ENCODE measurements around the gene SWAP70.

Gene SWAP70

DNA sequence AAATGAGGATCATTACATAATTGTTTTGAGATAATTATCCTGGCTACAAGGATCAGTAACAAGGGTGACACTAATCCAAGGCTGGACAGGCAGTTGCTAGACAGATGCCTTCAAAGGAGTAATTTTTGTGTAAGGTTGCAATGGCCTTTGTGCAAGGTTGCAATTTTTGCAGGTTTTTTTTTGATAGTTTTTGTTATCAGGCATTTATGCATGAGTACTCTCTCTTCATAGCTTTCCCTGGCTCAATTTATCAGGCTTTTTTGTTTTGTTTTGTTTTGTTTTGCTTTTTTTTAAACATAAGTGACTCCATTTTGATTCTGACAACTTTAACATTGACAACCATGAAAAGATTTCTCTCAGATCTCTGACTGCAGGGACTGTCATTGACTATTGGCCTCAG is 110.2 kb downstream of the SWAP70 start:
- FAIRE-seq (no peak), DNase-seq (ENCODE audit: insufficient read length, low spot score) (no peak)
- TF ChIP-seq, protein P1, sequence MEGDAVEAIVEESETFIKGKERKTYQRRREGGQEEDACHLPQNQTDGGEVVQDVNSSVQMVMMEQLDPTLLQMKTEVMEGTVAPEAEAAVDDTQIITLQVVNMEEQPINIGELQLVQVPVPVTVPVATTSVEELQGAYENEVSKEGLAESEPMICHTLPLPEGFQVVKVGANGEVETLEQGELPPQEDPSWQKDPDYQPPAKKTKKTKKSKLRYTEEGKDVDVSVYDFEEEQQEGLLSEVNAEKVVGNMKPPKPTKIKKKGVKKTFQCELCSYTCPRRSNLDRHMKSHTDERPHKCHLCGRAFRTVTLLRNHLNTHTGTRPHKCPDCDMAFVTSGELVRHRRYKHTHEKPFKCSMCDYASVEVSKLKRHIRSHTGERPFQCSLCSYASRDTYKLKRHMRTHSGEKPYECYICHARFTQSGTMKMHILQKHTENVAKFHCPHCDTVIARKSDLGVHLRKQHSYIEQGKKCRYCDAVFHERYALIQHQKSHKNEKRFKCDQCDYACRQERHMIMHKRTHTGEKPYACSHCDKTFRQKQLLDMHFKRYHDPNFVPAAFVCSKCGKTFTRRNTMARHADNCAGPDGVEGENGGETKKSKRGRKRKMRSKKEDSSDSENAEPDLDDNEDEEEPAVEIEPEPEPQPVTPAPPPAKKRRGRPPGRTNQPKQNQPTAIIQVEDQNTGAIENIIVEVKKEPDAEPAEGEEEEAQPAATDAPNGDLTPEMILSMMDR (IDR thresholded peaks at IDR 0.05; ENCODE audit: insufficient read depth, missing control alignments), result no peak

- TF ChIP-seq, protein P1 (IDR thresholded peaks at IDR 0.05; ENCODE audit: insufficient read depth, missing control alignments), result no peak
- DNase-seq (ENCODE audit: insufficient read length, low spot score), result no peak
- FAIRE-seq, result no peak
These were observed 110.9 kb downstream of the SWAP70 start for GRCh38 chr11:9774591-9775397.

DNA sequence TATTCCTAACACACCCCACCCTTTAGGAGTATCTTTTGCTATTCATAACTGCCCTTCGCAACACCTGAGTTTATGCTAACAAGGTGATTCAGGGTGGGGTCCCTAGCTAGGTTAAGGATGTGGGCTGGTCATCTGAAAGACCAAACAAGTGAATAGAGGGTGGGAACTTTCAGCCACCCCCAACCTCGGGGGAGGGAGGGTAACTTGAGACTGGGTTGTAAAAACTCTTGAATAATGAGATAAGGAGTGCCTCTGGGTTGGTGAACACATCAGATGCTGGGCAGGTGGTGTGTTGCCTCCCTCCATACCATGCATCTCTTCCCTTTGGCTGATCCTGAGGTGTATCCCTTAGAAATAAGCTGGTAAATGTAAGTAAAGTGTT is 111.5 kb downstream of the SWAP70 start:
- TF ChIP-seq, protein P1 (IDR thresholded peaks at IDR 0.05; ENCODE audit: insufficient read depth, missing control alignments), result no peak
- FAIRE-seq, result no peak
- DNase-seq (ENCODE audit: insufficient read length, low spot score), result no peak

GRCh38 chr11:9776203-9776602 is 112.3 kb downstream of the SWAP70 start:
- TF ChIP-seq, protein P1 (IDR thresholded peaks at IDR 0.05; ENCODE audit: insufficient read depth, missing control alignments), result no peak
- DNase-seq (ENCODE audit: insufficient read length, low spot score) (no peak), FAIRE-seq (no peak)

- FAIRE-seq (no peak), DNase-seq (ENCODE audit: insufficient read length, low spot score) (no peak)
- TF ChIP-seq, protein P1 (IDR thresholded peaks at IDR 0.05; ENCODE audit: insufficient read depth, missing control alignments), result no peak
These were observed 113.2 kb downstream of the SWAP70 start for GRCh38 chr11:9777066-9777465.

DNA sequence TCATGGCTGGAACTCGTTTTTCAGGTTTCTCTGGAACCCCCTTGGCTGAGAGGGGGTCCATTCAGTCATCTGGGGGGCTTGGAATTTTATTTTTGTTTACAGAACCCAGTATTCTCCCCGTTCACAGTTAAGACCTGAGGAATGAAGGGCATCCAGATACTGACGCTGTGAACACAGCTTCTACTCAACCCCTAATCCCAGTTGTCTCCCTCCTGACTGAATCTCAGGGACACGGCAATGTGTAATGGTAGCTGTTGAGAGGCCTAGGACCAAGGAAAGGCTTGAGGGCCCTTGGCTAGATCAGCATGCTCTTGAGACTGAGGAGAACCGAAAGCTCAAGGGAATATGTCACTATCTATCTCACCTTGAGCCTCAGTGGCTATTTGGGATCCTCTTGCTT is 113.6 kb downstream of the SWAP70 start:
- DNase-seq (ENCODE audit: insufficient read length, low spot score), result no peak
- TF ChIP-seq, protein P1 (IDR thresholded peaks at IDR 0.05; ENCODE audit: insufficient read depth, missing control alignments), result no peak
- FAIRE-seq, result no peak

DNA sequence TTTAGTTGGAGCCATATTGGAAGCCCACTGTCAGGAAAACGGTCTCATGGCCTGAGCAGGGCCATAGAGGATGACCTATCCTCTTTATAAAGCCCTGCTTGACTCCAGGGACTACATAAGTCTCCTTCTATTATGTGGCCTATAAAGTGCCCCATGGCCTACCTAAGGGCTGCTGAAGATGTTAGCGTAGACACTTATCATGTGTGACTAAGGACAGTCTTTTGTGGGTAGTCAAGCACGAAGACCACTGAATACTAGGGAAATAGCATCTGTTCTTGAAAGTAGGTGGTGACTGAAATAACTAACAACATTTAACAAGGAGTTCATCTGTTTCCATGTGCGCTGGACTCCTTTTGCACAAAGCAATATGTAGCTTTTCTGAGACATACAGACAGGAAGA is 117.1 kb downstream of the SWAP70 start:
- DNase-seq (ENCODE audit: insufficient read length, low spot score) (no peak), FAIRE-seq (no peak)
- TF ChIP-seq, protein P1 (IDR thresholded peaks at IDR 0.05; ENCODE audit: insufficient read depth, missing control alignments), result no peak
